Activated CD4-positive, alpha-beta memory T cell treated with anti-CD3 and anti-CD28 coated beads for 36 hours (primary cell): ENCODE data around the gene HRH1. TPM values are rescaled to one million over a fixed set of nuclear protein-coding genes. Genes with fewer than 3 reads are reported as not detected.
A peak's percentile ranks its signal among the peaks of the same experiment; 100 is the strongest.

Experiments
- CTCF ChIA-PET: fragments of 350-600 bp; sonication (Branson Sonifier 250); formaldehyde crosslinking; loops from one replicate; lab custom pipeline; 2021; ENCODE audit warnings: antibody characterized with exemption, inconsistent platforms; lab: Charles Lee
- POLR2A ChIA-PET: fragments of 350-600 bp; sonication (Branson Sonifier 250); formaldehyde crosslinking; loops from one replicate; lab custom pipeline; 2021; ENCODE audit warnings: antibody characterized with exemption; lab: Charles Lee
- DNase-seq: peaks from one replicate; pipeline ENCODE4 v3.0.0-alpha.2; 2020
- H3K27ac Mint-ChIP-seq: one replicate; pipeline ENCODE4 v1.8.0; 2021; ENCODE audit warnings: mixed read lengths
- H3K27me3 Mint-ChIP-seq: one replicate; pipeline ENCODE4 v1.8.0; 2021; ENCODE audit warnings: mixed read lengths
- H3K36me3 Mint-ChIP-seq: one replicate; pipeline ENCODE4 v1.8.0; 2021; ENCODE audit warnings: mixed read lengths
- H3K4me1 Mint-ChIP-seq: one replicate; pipeline ENCODE4 v1.8.0; 2021; ENCODE audit warnings: low read depth, mixed read lengths
- H3K4me3 Mint-ChIP-seq: one replicate; pipeline ENCODE4 v1.8.0; 2021; ENCODE audit warnings: mild to moderate bottlenecking, mixed read lengths
- H3K9me3 Mint-ChIP-seq: one replicate; pipeline ENCODE4 v1.8.0; 2021; ENCODE audit warnings: mixed read lengths
- intact Hi-C: fragments of 100-400 bp; cut with micrococcal nuclease; formaldehyde crosslinking; loops from one replicate; pipeline ENCODE4 v1.15.1; 2023
- total RNA-seq, 2 experiments: library from RNA; stranded (reverse); gene quantifications; one replicate each; pipeline ENCODE4 v1.2.3, GENCODE V29; 2021

The HRH1 gene
- total RNA-seq, 2 experiments from 2014 or later = 2.3 to 2.9 TPM

GRCh38 chr3:11185564-11186317 is 31.4 kb downstream of the HRH1 start:
- Mint-ChIP-seq H3K4me3 (no peak overlapping the region), H3K4me1 (no peaks in the 10 kb centered on the region), H3K27me3 (peaks cover 7% of the 10 kb centered on the region), H3K9me3 (no peaks in the 10 kb centered on the region), H3K36me3 (no peaks in the 10 kb centered on the region), H3K27ac (no peak overlapping the region)
- ChIA-PET POLR2A (no interaction called here), CTCF (no interaction called here)
- DNase-seq = no peak
- intact Hi-C loops = no loop called here

- H3K9me3 Mint-ChIP-seq = no peaks in the 10 kb centered on the region
- POLR2A ChIA-PET = no interaction called here
- no peaks in the 10 kb centered on the region for H3K4me1 Mint-ChIP-seq
- H3K4me3 Mint-ChIP-seq = no peak overlapping the region
- peaks cover 7% of the 10 kb centered on the region for H3K27me3 Mint-ChIP-seq
- intact Hi-C loops = no loop called here
- CTCF ChIA-PET = no interaction called here
- no peaks in the 10 kb centered on the region for H3K36me3 Mint-ChIP-seq
- H3K27ac Mint-ChIP-seq = no peak overlapping the region
- DNase-seq = no peak
Observed at GRCh38 chr3:11186318-11186692, 32.0 kb downstream of the HRH1 start.

GRCh38 chr3:11186771-11187191 is 32.5 kb downstream of the HRH1 start:
- ChIA-PET POLR2A (no interaction called here), CTCF (no interaction called here)
- no peak overlapping the region for H3K4me3 Mint-ChIP-seq
- intact Hi-C loops = no loop called here
- H3K27me3 Mint-ChIP-seq = peaks cover 7% of the 10 kb centered on the region
- H3K9me3 Mint-ChIP-seq = no peaks in the 10 kb centered on the region
- no peaks in the 10 kb centered on the region for H3K36me3 Mint-ChIP-seq
- DNase-seq = no peak
- H3K27ac Mint-ChIP-seq = no peak overlapping the region
- H3K4me1 Mint-ChIP-seq = no peaks in the 10 kb centered on the region

GRCh38 chr3:11187681-11188080 is 33.4 kb downstream of the HRH1 start:
- ChIA-PET POLR2A (no interaction called here), CTCF (no interaction called here)
- no peaks in the 10 kb centered on the region for H3K4me1 Mint-ChIP-seq
- no peak overlapping the region for H3K27ac Mint-ChIP-seq
- no peak overlapping the region for H3K4me3 Mint-ChIP-seq
- no peaks in the 10 kb centered on the region for H3K36me3 Mint-ChIP-seq
- H3K27me3 Mint-ChIP-seq = peaks cover 7% of the 10 kb centered on the region
- H3K9me3 Mint-ChIP-seq = no peaks in the 10 kb centered on the region
- no peak for DNase-seq
- intact Hi-C loops = no loop called here

- CTCF ChIA-PET = no interaction called here
- intact Hi-C loops = no loop called here
- Mint-ChIP-seq H3K4me1 (no peaks in the 10 kb centered on the region), H3K4me3 (no peak overlapping the region), H3K9me3 (no peaks in the 10 kb centered on the region), H3K36me3 (no peaks in the 10 kb centered on the region), H3K27ac (no peak overlapping the region), H3K27me3 (peaks cover 7% of the 10 kb centered on the region)
- POLR2A ChIA-PET = no interaction called here
- no peak for DNase-seq
Observed at GRCh38 chr3:11188231-11188630, 33.9 kb downstream of the HRH1 start.

- no peak overlapping the region for H3K27ac Mint-ChIP-seq
- H3K36me3 Mint-ChIP-seq = no peaks in the 10 kb centered on the region
Observed at GRCh38 chr3:11195201-11195600, 40.9 kb downstream of the HRH1 start.

GRCh38 chr3:11195721-11196332 is 41.5 kb downstream of the HRH1 start:
- Mint-ChIP-seq H3K36me3 (no peaks in the 10 kb centered on the region), H3K9me3 (peaks cover 4% of the 10 kb centered on the region), H3K4me3 (no peak overlapping the region), H3K27me3 (peaks cover 16% of the 10 kb centered on the region), H3K27ac (no peak overlapping the region), H3K4me1 (peaks cover 14% of the 10 kb centered on the region)
- ChIA-PET POLR2A (interaction anchor here (0.7 kb wide), 1 partner anchor 99 kb away, joined by 3 read pairs; no protein-coding TSS in a partner anchor), CTCF (interaction anchor here (1.3 to 1.4 kb wide), 2 partner anchors 136 to 139 kb away, joined by 5 to 6 read pairs; no protein-coding TSS in a partner anchor)
- peak; percentile 38 for DNase-seq
- intact Hi-C loops = no loop called here

More at GRCh38 chr3:11195201-11195600, 40.9 kb downstream of the HRH1 start:
- Mint-ChIP-seq H3K4me1 (peaks cover 14% of the 10 kb centered on the region), H3K4me3 (no peak overlapping the region), H3K27me3 (peaks cover 16% of the 10 kb centered on the region), H3K9me3 (peaks cover 4% of the 10 kb centered on the region)
- DNase-seq = no peak
- intact Hi-C loops = no loop called here
- ChIA-PET CTCF (interaction anchor here (1.3 to 1.4 kb wide), 2 partner anchors 135 to 140 kb away, joined by 5 to 6 read pairs; no protein-coding TSS in a partner anchor), POLR2A (interaction anchor here (0.7 kb wide), 1 partner anchor 98 kb away, joined by 3 read pairs; no protein-coding TSS in a partner anchor)

- Mint-ChIP-seq H3K36me3 (no peaks in the 10 kb centered on the region), H3K4me1 (peaks cover 14% of the 10 kb centered on the region), H3K4me3 (no peak overlapping the region), H3K9me3 (peaks cover 4% of the 10 kb centered on the region), H3K27ac (no peak overlapping the region), H3K27me3 (peaks cover 18% of the 10 kb centered on the region)
- ChIA-PET POLR2A (no interaction called here), CTCF (no interaction called here)
- intact Hi-C loops = no loop called here
- no peak for DNase-seq
Observed at GRCh38 chr3:11197484-11197883, 43.2 kb downstream of the HRH1 start.

GRCh38 chr3:11198070-11198469 is 43.8 kb downstream of the HRH1 start:
- intact Hi-C loops = no loop called here
- no peak for DNase-seq
- no peaks in the 10 kb centered on the region for H3K36me3 Mint-ChIP-seq
- H3K27ac Mint-ChIP-seq = no peak overlapping the region
- peaks cover 4% of the 10 kb centered on the region for H3K9me3 Mint-ChIP-seq
- peaks cover 23% of the 10 kb centered on the region for H3K27me3 Mint-ChIP-seq
- no peak overlapping the region for H3K4me3 Mint-ChIP-seq
- ChIA-PET POLR2A (no interaction called here), CTCF (no interaction called here)
- peaks cover 14% of the 10 kb centered on the region for H3K4me1 Mint-ChIP-seq

- ChIA-PET CTCF (no interaction called here), POLR2A (no interaction called here)
- Mint-ChIP-seq H3K27ac (no peak overlapping the region), H3K36me3 (no peaks in the 10 kb centered on the region), H3K27me3 (peaks cover 23% of the 10 kb centered on the region), H3K9me3 (peaks cover 4% of the 10 kb centered on the region), H3K4me3 (no peak overlapping the region), H3K4me1 (peaks cover 14% of the 10 kb centered on the region)
- DNase-seq = no peak
- intact Hi-C loops = no loop called here
Observed at GRCh38 chr3:11198495-11198894, 44.2 kb downstream of the HRH1 start.

- intact Hi-C loops = no loop called here
- Mint-ChIP-seq H3K36me3 (no peaks in the 10 kb centered on the region), H3K27me3 (peaks cover 22% of the 10 kb centered on the region), H3K27ac (no peak overlapping the region), H3K4me3 (no peak overlapping the region), H3K9me3 (no peaks in the 10 kb centered on the region), H3K4me1 (peaks cover 13% of the 10 kb centered on the region)
- POLR2A ChIA-PET = no interaction called here
- DNase-seq = no peak
- CTCF ChIA-PET = no interaction called here
Observed at GRCh38 chr3:11199902-11200845, 45.9 kb downstream of the HRH1 start.
